T-helper 2 cell treated with Interferon-gamma antibody and Interleukin-4, amounts not matched to agents 5 μg/mL and 100 μg/mL, for 36 hours (primary cell): ENCODE results near the gene CPTP.

Experiments
- DNase-seq: peaks from one replicate; pipeline ENCODE4 v3.0.0; 2021; ENCODE audit warnings: low spot score
- H3K27ac Mint-ChIP-seq: one replicate; pipeline ENCODE4 v1.8.0; 2021; ENCODE audit warnings: mild to moderate bottlenecking, mixed read lengths
- H3K27me3 Mint-ChIP-seq: one replicate; pipeline ENCODE4 v1.8.0; 2021; ENCODE audit warnings: low read depth, mixed read lengths
- H3K36me3 Mint-ChIP-seq: one replicate; pipeline ENCODE4 v1.8.0; 2021; ENCODE audit warnings: low read depth, mixed read lengths
- H3K4me1 Mint-ChIP-seq: one replicate; pipeline ENCODE4 v1.8.0; 2021; ENCODE audit warnings: low read depth, mixed read lengths
- H3K4me3 Mint-ChIP-seq: one replicate; pipeline ENCODE4 v1.8.0; 2022; ENCODE audit warnings: mild to moderate bottlenecking, moderate library complexity, mixed read lengths
- H3K9me3 Mint-ChIP-seq: one replicate; pipeline ENCODE4 v1.8.0; 2021; ENCODE audit warnings: mixed read lengths

The CPTP gene

DNA sequence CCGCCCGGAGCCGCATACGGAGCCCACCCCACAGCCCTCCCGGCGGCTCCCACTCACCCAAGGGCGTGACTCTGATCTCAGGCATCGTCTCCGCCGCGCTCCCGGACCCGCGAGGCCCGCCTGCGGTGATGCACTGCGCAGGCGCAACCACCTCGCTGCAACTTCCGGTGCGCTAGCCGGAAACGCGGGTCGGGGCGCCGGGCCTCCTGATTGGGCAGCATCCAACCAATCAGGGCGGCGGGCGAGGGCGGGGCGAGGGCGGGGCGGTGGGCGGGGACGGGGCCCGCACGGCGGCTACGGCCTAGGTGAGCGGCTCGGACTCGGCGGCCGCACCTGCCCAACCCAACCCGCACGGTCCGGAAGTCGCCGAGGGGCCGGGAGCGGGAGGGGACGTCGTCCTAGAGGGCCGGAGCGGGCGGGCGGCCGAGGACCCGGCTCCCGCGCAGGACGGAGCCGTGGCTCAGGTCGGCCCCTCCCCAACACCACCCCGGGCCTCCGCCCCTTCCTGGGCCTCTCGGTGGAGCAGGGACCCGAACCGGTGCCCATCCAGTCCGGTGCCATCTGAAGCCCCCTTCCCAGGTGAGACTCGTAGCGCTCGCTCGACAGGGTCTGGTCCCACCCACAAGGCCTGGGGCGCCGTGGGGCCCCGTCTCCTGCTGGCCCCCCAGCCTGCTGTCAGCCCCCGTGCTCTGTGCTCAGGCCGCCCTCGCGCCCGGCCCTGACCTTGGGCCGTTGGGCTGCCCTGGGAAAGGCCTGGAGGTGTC lies at the start of gene CPTP, which contains the start of gene INTS11:
Gene CPTP (plus strand): TSS at position 279 of the 764 bp plus-strand sequence. CDS start 2,109 bp downstream, outside the sequence.
Gene INTS11 (minus strand): TSS at position 137 of the 764 bp plus-strand sequence. CDS start 52 bp downstream, at position 85.
- H3K4me1 Mint-ChIP-seq = peaks cover 22% of the 10 kb centered on the region
- H3K27me3 Mint-ChIP-seq = no peaks in the 10 kb centered on the region
- H3K4me3 Mint-ChIP-seq = peak within 1 kb of the TSS; percentile 90
- no peaks in the 10 kb centered on the region for H3K36me3 Mint-ChIP-seq
- H3K9me3 Mint-ChIP-seq = peaks cover under 1% of the 10 kb centered on the region
- peak; percentile 95 for DNase-seq
- peak within 1 kb of the TSS; percentile 90 for H3K27ac Mint-ChIP-seq

GRCh38 chr1:1274931-1275431 lies 49.6 kb upstream of the CPTP start:
- peaks cover 22% of the 10 kb centered on the region for H3K36me3 Mint-ChIP-seq

GRCh38 chr1:1275836-1276235 lies 48.8 kb upstream of the CPTP start:
- peak overlapping the region; percentile 30 for H3K4me3 Mint-ChIP-seq
- H3K36me3 Mint-ChIP-seq = peaks cover 15% of the 10 kb centered on the region
- H3K9me3 Mint-ChIP-seq = no peaks in the 10 kb centered on the region
- no peak overlapping the region for H3K27ac Mint-ChIP-seq
- peaks cover 17% of the 10 kb centered on the region for H3K4me1 Mint-ChIP-seq
- no peaks in the 10 kb centered on the region for H3K27me3 Mint-ChIP-seq
- DNase-seq = no peak

More at GRCh38 chr1:1274931-1275431, 49.6 kb upstream of the CPTP start:
- DNase-seq = no peak
- H3K27me3 Mint-ChIP-seq = no peaks in the 10 kb centered on the region
- no peaks in the 10 kb centered on the region for H3K9me3 Mint-ChIP-seq
- no peak overlapping the region for H3K27ac Mint-ChIP-seq
- H3K4me3 Mint-ChIP-seq = peak overlapping the region; percentile 71
- H3K4me1 Mint-ChIP-seq = peaks cover 26% of the 10 kb centered on the region

GRCh38 chr1:1278620-1279019 lies 46.0 kb upstream of the CPTP start:
- Mint-ChIP-seq H3K27me3 (no peaks in the 10 kb centered on the region), H3K4me1 (no peaks in the 10 kb centered on the region), H3K36me3 (no peaks in the 10 kb centered on the region), H3K27ac (no peak overlapping the region), H3K9me3 (no peaks in the 10 kb centered on the region), H3K4me3 (no peak overlapping the region)
- no peak for DNase-seq

DNA sequence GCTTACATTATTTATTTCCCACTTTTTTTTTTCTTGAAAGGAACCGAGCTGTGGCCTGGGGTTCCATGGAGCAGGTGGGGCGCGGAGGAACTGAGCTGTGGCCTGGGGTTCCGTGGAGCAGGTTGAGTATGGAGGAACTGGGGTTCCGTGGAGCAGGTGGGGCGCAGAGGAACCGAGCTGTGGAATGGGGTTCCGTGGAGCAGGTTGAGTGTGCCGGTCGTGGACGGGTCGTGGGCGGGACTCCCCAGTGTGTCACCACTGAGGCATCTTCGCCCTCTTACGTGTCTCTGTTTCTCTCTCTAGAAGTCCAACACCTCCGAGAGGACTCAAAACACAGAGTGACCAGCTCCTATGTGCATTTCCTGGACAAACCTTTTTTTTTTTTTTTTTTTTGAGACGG lies 45.6 kb upstream of the CPTP start:
- no peak for DNase-seq
- Mint-ChIP-seq H3K27me3 (no peaks in the 10 kb centered on the region), H3K36me3 (no peaks in the 10 kb centered on the region), H3K27ac (no peak overlapping the region), H3K4me3 (no peak overlapping the region), H3K9me3 (no peaks in the 10 kb centered on the region), H3K4me1 (no peaks in the 10 kb centered on the region)

DNA sequence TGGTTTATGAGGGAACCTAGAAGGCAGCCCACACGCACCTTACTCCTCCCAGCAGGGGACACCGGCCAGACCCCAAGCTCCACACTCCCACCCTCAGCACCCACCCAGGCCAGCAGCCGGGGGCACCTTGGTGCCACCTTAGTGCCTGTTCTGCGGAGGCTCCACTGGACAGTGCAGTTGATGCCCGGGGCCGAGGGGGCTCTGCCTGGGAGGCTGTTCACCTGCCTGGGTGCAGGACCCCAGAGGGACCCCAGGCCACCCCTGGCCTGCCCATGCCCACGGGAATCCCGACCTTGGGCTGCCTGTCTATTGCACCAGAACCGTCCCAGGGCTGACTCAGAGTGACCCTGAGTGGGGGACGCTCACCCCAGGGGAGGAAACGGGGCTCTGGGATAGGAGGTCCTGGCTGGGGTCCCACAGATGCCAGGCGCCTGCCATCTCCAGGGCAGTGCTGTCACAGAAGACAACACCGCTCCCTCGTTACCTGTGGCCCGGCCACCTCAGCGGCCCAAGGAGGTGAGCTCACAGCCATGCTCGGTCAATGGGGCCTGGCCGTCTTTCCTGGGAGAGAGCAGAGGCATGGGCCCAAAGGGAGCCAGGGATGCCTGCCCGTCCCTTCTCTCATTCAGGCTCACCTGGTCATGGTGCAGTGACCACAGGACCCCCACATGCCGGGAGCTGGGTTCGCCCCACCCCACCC lies 43.7 kb upstream of the CPTP start:
- H3K4me1 Mint-ChIP-seq = no peaks in the 10 kb centered on the region
- H3K9me3 Mint-ChIP-seq = no peaks in the 10 kb centered on the region
- H3K27me3 Mint-ChIP-seq = no peaks in the 10 kb centered on the region
- no peak overlapping the region for H3K4me3 Mint-ChIP-seq
- H3K27ac Mint-ChIP-seq = no peak overlapping the region
- H3K36me3 Mint-ChIP-seq = no peaks in the 10 kb centered on the region
- no peak for DNase-seq

- Mint-ChIP-seq H3K9me3 (no peaks in the 10 kb centered on the region), H3K4me3 (no peak overlapping the region), H3K27ac (no peak overlapping the region), H3K4me1 (no peaks in the 10 kb centered on the region), H3K36me3 (no peaks in the 10 kb centered on the region), H3K27me3 (no peaks in the 10 kb centered on the region)
- DNase-seq = no peak
Observed at GRCh38 chr1:1281533-1282321, 42.9 kb upstream of the CPTP start.

- H3K27ac Mint-ChIP-seq = no peak overlapping the region
- no peaks in the 10 kb centered on the region for H3K9me3 Mint-ChIP-seq
- H3K4me1 Mint-ChIP-seq = no peaks in the 10 kb centered on the region
- no peaks in the 10 kb centered on the region for H3K36me3 Mint-ChIP-seq
- H3K27me3 Mint-ChIP-seq = no peaks in the 10 kb centered on the region
- no peak for DNase-seq
- H3K4me3 Mint-ChIP-seq = no peak overlapping the region
Observed at GRCh38 chr1:1282998-1283397, 41.6 kb upstream of the CPTP start.

- H3K4me3 Mint-ChIP-seq = no peak overlapping the region
- H3K9me3 Mint-ChIP-seq = no peaks in the 10 kb centered on the region
- no peaks in the 10 kb centered on the region for H3K27me3 Mint-ChIP-seq
- H3K36me3 Mint-ChIP-seq = no peaks in the 10 kb centered on the region
- no peak overlapping the region for H3K27ac Mint-ChIP-seq
- no peaks in the 10 kb centered on the region for H3K4me1 Mint-ChIP-seq
- no peak for DNase-seq
Observed at GRCh38 chr1:1283821-1284220, 40.8 kb upstream of the CPTP start.

DNA sequence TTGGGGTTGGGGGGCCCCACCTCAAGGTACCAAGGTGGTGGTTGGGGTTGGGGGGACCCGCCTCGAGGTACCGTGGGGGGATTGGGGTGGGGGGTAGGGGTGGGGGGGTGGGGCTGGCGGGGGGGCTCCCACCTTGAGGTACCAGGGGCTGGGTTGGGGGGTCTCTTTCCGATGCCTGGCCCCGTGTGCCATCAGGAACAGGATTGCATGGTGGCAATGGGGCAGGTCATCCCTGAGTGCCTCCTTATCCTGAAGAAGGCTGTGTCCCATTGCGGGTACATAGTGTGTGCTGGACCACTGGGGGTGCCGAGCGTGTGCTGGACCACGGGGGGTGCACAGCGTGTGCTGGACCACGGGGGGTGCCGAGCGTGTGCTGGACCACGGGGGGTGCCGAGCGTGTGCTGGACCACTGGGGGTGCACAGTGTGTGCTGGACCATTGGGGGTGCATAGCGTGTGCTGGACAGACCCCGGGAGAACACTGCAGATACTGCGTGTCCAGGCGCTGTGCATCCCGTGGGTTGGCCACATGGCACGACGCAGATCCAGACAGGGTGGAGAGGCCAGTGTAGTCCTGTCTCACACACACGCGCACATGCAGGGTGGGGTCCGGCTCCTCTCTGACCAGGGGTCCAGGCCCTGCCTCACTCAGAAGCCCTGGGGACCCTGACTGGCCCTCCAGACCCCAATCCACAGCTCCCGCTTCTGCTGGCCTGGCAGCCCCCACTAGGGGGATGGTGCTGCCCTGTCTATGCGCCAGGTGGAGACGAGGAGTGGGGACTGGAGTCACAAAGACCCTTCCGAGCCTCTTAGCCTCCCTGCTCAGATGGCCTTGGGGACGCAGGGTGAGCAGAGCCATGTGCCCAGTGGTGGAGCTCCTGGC lies 40.1 kb upstream of the CPTP start:
- no peak for DNase-seq
- Mint-ChIP-seq H3K27me3 (no peaks in the 10 kb centered on the region), H3K9me3 (no peaks in the 10 kb centered on the region), H3K36me3 (no peaks in the 10 kb centered on the region), H3K4me1 (no peaks in the 10 kb centered on the region), H3K4me3 (no peak overlapping the region), H3K27ac (no peak overlapping the region)

GRCh38 chr1:1285102-1285571 lies 39.5 kb upstream of the CPTP start:
- Mint-ChIP-seq H3K27ac (no peak overlapping the region), H3K36me3 (no peaks in the 10 kb centered on the region), H3K4me1 (no peaks in the 10 kb centered on the region), H3K4me3 (no peak overlapping the region), H3K9me3 (no peaks in the 10 kb centered on the region), H3K27me3 (no peaks in the 10 kb centered on the region)
- DNase-seq = no peak

DNA sequence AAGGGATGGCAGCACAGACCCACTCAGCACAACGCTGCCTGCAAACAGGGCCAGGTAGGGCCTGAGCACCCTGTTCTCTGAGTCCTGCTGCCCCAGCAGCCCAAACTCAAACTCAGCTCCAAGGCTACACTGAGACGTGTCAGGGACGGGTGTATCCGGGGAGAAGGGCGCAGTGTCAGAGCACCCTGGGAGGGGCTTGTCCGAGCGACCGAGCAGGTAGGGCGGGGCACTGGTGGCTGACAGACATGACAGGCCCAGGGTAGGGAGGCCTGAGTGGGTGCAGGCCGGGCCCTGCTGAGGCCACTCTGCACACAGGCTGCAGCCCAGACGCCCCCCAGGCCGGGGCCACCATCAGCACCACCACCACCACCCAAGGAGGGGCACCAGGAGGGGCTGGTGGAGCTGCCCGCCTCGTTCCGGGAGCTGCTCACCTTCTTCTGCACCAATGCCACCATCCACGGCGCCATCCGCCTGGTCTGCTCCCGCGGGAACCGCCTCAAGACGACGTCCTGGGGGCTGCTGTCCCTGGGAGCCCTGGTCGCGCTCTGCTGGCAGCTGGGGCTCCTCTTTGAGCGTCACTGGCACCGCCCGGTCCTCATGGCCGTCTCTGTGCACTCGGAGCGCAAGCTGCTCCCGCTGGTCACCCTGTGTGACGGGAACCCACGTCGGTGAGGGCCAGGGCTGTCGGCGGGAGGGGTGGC lies 38.8 kb upstream of the CPTP start:
- no peaks in the 10 kb centered on the region for H3K36me3 Mint-ChIP-seq
- H3K9me3 Mint-ChIP-seq = no peaks in the 10 kb centered on the region
- no peaks in the 10 kb centered on the region for H3K4me1 Mint-ChIP-seq
- no peak overlapping the region for H3K27ac Mint-ChIP-seq
- no peaks in the 10 kb centered on the region for H3K27me3 Mint-ChIP-seq
- no peak for DNase-seq
- no peak overlapping the region for H3K4me3 Mint-ChIP-seq
